ENCODE results near the gene PGM3.
"Not testable (repeated sequence)": the region's sequence is repeated elsewhere in the genome, so short reads cannot be mapped to it uniquely, and the experiment has no call there.

PGM3 gene, protein sequence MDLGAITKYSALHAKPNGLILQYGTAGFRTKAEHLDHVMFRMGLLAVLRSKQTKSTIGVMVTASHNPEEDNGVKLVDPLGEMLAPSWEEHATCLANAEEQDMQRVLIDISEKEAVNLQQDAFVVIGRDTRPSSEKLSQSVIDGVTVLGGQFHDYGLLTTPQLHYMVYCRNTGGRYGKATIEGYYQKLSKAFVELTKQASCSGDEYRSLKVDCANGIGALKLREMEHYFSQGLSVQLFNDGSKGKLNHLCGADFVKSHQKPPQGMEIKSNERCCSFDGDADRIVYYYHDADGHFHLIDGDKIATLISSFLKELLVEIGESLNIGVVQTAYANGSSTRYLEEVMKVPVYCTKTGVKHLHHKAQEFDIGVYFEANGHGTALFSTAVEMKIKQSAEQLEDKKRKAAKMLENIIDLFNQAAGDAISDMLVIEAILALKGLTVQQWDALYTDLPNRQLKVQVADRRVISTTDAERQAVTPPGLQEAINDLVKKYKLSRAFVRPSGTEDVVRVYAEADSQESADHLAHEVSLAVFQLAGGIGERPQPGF

GRCh38 chr6:83192871-83193746 lies at the start of gene PGM3, which contains the start of gene RWDD2A:
Gene PGM3, minus strand, starts transcription at chr6:83193265. Its CDS starts 2,253 bp downstream, at chr6:83191012.
Gene RWDD2A, plus strand, starts transcription at chr6:83193357. Its CDS starts 1,095 bp downstream, at chr6:83194452.
- peak; percentile 89 for DNase-seq

DNA sequence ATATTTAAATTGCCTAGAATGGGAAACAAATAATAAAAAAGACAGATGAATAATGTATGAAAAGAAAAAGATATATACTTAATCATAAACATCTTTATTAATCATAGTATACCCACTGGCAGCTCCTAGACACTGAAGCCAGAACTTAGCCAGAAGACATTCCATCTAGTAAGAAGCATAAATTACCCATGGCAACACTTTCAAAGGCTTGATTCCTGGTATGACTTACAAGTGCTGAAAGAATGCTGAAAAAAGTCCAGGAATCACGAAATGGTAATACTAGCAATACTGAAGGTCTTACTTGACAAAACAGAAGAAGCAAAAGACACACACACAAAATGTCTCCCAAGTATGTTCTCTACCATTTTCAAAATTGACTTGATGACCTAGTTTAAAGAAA lies 38.1 kb upstream of the PGM3 start:
- no peak for DNase-seq

DNA sequence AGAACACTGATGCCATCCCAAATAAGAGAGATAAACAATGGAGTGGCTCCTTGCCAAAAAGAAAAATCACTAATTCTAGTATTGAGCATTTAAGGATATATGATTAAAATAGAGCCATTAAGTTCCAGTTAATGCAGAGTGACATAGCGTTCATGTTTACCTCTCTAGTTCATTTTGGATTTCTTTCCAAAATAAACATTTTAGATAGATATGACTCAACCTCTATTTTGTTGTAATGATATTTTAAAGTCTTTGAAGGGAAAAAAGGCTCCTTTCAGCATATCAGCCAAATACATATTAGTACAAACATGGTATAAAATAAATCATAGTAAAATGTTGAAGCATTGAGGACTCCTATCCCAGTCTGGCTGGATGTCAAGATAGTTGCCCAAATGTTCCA lies 33.5 kb upstream of the PGM3 start:
- DNase-seq, result no peak

DNA sequence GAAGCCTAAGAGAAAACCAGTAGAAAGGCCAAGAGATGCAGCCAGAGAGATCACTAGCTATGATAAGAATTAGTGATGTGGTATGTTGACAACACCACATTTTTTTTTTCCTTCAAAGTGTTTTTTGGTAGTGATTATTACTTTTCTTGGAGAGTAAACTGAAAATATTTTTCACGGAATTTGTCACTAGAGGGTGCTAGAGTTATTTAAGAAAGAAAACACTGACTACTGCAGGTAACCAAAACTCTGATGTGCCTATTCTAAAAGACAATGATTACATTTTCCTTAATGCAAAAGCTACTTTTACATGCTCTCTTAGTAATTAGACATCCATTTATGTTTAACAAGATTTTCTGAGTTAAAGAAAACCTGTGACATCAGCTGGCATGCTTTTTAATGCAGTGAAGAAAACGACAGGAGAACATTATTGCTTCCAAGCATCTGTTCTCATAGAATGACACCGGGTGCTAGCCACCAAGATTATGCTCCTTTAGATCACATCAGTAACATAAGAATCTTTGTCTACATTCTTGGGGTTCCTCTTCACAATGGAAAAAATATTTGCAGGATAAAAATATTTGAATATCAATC lies 28.9 kb upstream of the PGM3 start:
- DNase-seq, result no peak

DNA sequence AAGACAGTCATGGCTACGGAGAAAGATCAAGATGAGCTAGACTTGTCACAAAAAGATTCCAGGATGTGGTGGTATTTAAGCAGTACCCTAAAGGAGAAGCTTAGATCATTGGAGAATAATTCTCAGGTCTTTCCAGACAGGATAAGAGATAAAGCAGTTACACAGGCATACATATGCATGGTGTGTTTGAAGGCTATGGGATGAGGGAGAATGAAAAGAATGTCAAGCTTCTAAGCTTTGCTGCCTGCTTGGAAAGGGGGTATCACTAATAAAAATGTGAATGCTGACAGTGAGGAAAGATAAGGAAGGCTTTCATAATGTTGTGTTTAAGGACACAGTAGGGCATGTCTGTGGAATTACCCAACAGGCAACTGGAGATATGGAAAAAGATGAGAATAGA lies 28.2 kb upstream of the PGM3 start:
- DNase-seq, result no peak

- DNase-seq, result no peak
Measured at GRCh38 chr6:83220121-83220520, 27.1 kb upstream of the PGM3 start.

DNA sequence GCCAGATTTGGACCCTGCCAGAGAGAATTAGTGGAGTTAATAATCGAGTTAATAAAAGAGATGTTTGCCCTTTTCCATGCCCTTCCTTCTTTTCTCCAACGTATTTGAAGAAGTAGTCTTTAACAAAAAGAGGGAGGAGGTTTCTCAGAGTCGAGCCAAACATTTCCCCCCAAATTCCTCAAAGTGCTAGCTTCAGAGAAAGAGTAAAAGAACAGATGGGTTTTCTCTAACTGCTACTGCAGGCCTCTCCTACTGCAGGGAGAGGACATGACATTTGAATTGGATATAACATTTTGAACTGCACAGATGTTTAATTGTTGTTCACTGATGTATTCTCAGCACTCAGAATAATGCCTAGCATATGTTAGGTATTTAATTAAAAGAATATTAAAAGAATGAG lies 25.6 kb upstream of the PGM3 start:
- DNase-seq, result no peak

DNA sequence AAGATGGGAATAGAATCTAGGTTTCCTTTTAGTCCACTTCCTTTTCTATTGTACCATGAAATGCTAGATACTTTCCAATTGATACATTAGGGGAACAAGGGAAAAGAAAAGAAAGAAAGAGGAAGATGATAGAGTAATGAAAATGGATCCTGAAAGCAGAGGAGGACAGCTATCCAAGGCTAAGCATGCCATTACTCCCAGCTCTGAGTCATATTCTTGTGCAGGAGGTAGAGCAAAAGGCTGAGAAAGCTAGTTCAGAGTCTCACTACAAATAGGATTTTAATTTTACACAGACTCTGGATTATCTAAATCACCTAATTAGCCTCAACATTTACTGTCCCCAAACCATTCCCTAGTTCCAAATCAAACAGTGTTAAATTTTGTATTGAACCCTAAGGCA lies 23.7 kb upstream of the PGM3 start:
- DNase-seq, result no peak

GRCh38 chr6:83215131-83216047 lies 22.3 kb upstream of the PGM3 start:
- DNase-seq, result peak; percentile 47

DNA sequence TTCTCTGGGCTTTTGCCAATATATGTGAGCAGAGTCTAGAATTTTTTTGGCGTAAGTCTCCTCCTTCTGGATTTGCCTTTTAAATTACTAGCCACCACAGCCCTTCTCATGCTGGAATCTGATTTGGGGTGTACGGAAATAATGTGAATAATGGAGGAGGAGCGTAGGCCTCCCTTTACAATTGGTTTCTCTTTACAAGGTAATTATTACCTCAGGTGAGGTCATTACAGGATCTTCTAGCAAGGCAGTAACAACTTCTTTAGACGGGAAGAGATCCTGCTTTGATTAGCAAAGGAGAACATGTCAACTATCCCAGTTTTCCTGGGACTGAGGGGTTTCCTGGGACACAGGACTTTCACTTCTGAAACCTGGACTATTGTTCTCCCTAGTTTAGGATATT lies 9.0 kb upstream of the PGM3 start:
- DNase-seq, result no peak

GRCh38 chr6:83199863-83200225 lies 6.8 kb upstream of the PGM3 start:
- DNase-seq, result no peak

- no peak for DNase-seq
Measured at GRCh38 chr6:83199173-83199862, 6.3 kb upstream of the PGM3 start.

DNA sequence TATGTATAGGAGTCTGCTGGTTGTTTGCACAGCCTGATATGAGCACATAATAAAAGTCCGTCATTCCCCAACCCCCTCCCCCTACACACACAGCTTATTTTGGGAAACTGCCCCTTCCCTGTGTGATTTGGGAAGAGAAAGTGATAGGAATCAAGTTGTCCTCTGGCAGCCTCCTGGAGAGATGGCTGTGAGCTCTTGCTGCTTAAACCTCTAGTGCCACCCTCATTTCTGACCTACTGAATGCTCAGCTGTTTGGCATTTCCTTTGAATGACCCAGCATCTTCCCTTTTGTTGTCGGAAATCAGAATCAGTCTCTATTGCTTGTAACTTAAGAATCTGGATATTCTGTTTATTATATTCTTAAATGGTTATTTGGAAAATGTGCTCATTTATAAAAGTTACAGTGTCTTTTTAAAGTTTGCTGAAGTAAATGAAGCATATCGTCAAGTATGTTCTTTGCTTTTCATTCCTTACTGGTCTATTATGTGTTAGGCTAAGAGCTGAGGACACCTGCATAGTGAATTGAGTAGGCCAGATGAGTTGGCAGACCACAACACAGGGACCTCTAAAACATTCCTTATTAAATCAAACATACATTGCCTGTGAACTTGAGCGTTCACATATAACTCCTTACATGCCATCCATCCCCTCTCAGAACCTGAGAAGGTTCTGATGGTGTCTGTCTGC lies 5.6 kb upstream of the PGM3 start:
- no peak for DNase-seq

GRCh38 chr6:83193747-83194566 lies 892 bp upstream of the PGM3 start:
- DNase-seq, result no peak

- no peak for DNase-seq
Measured at GRCh38 chr6:83192456-83192855, 609 bp downstream of the PGM3 start.

DNA sequence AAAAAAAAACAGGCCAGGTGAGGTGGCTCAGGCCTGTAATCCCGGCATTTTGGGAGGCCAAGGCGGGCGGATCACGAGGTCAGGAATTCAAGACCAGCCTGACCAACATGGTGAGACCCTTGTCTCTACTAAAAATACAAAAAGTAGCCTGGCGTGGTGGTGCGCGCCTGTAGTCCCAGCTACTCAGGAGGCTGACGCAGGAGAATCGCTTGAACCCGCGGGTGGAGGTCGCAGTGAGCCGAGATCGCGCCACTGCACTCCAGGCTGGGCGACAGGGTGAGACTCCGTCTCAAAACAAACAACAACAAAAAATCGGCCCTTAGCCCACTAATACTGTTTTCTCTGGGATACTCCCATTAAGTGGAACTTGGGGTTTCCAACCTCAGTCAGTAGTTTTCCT lies 1.1 kb downstream of the PGM3 start:
- not testable (repeated sequence) for DNase-seq

DNA sequence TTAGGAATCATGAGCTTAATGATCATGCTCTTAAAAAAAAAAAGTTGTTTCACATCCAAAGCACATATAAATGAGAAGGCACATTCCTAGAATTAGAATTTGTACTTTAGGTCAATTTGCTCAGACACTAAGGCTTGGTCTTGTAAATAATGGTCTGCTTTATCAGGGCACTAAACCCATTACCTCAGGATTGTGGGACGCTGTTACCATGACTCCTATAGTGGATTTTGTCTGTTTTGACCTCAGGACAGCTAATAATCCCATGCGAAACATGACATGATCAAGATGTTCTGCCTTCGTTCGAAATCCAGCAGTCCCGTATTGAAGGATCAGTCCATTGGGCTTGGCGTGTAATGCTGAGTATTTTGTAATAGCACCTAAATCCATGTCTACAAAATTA lies 2.4 kb downstream of the PGM3 start:
- DNase-seq, result no peak

GRCh38 chr6:83188501-83188900 lies 4.6 kb downstream of the PGM3 start:
- DNase-seq, result no peak

DNA sequence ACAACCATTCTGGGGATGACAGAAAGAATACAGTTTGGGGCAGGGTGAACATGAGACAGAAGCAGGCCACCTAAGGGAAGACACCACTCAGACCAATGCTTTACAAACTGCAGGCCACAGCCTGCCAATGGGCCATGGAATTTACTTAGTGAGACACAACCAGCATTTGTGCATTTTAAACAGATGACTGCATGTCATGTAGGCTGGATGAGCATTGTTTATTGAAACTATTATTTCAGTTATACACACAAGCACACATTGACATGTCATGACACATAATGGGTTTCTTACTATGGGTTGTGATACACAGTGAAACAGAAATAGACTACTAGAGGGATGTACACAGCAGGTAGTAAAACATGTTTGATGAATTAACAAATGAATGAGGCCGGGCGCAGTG lies 8.0 kb downstream of the PGM3 start:
- no peak for DNase-seq
